Choroid plexus epithelial cell (primary cell): ENCODE measurements around the gene MINK1.
"Not testable (repeated sequence)": the region's sequence is repeated elsewhere in the genome, so short reads cannot be mapped to it uniquely, and the experiment has no call there.

Experiments used
- DNase-seq: peaks from one replicate; pipeline ENCODE4 v3.0.0-alpha.2; 2010; ENCODE audit warnings: low read depth
- H3K4me3 ChIP-seq: 2 replicates; pipeline ENCODE4 v1.5.1; 2011; ENCODE audit warnings: low read depth, mild to moderate bottlenecking, control low read depth, low read length, moderate library complexity
- TF ChIP-seq, protein P1 (sequence below): conservative IDR thresholded peaks from 2 replicates; pipeline ENCODE4 v1.5.1; 2011; ENCODE audit warnings: low read depth, mild to moderate bottlenecking, control low read depth, inconsistent platforms, low read length, moderate library complexity

The MINK1 gene

DNA sequence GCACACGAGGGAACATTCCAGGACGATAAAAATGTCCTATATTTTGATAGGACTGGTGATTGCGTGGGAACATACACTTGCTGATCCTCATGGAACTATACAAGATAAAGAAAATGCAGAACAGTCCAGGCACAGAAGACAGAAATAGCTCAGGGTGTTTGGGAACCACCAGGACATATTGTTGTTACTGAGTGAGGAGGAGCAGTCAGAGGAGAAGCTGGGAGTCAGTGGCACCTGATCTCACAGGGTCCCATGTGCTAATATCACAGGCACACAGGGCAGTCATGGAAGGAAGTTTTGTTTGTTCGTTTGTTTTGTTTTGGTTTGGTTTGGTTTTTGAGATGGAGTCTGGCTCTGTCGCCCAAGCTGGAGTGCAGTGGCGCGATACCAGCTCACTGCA is 20.4 kb upstream of the MINK1 start:
- DNase-seq, result no peak
- TF ChIP-seq, protein P1, sequence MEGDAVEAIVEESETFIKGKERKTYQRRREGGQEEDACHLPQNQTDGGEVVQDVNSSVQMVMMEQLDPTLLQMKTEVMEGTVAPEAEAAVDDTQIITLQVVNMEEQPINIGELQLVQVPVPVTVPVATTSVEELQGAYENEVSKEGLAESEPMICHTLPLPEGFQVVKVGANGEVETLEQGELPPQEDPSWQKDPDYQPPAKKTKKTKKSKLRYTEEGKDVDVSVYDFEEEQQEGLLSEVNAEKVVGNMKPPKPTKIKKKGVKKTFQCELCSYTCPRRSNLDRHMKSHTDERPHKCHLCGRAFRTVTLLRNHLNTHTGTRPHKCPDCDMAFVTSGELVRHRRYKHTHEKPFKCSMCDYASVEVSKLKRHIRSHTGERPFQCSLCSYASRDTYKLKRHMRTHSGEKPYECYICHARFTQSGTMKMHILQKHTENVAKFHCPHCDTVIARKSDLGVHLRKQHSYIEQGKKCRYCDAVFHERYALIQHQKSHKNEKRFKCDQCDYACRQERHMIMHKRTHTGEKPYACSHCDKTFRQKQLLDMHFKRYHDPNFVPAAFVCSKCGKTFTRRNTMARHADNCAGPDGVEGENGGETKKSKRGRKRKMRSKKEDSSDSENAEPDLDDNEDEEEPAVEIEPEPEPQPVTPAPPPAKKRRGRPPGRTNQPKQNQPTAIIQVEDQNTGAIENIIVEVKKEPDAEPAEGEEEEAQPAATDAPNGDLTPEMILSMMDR, result no peak

DNA sequence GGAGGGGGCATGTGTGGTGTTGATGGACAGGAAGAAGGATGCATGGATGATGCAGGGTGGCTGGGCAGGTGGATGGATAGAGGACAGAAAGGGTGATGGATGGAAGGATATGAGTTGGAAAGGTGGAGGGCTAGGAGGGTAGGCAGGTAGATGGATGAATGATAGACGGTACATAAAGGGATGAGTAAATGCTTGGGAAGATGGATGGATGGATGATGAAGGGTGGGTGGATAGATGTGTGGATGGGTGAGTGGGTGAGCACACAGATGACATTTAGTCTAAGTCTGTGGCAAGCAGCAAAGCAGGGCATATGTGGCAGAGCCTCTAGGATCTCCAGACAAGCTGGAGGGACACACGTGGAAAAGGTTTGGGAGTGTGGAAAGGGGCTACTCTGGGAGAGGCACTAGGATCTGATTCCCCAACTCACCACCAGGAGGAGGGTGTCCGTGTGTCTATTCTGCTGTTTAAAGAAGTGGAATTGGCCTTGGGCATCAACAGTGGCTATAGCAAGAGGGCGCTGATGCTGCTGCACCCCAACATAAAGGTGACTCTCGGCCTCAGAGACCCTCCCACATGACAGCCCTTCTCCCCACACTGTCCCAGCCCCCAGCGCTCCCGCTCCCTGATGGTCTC is 18.0 kb upstream of the MINK1 start:
- H3K4me3 ChIP-seq, result no peak overlapping the region
- TF ChIP-seq, protein P1, result peak; percentile 71
- peak; percentile 52 for DNase-seq

More for the DNA sequence above, 20.4 kb upstream of the MINK1 start:
- H3K4me3 ChIP-seq, result no peak overlapping the region

DNA sequence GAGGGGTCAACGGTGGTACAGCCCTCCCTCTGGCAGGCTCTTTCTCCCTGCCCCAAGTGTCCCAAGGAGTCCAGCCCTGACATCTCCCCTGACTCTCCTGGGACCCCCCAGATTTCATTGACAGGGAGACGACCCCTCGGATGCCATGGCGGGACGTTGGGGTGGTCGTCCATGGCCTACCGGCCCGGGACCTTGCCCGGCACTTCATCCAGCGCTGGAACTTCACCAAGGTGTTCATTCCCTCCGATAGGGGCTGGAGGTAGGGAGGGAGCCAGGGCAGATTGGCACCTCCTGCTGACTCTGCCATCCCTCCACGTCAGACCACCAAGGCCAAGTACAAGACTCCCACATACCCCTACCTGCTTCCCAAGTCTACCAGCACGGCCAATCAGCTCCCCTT is 16.3 kb upstream of the MINK1 start:
- no peak for DNase-seq
- no peak overlapping the region for H3K4me3 ChIP-seq
- TF ChIP-seq, protein P1, result no peak

DNA sequence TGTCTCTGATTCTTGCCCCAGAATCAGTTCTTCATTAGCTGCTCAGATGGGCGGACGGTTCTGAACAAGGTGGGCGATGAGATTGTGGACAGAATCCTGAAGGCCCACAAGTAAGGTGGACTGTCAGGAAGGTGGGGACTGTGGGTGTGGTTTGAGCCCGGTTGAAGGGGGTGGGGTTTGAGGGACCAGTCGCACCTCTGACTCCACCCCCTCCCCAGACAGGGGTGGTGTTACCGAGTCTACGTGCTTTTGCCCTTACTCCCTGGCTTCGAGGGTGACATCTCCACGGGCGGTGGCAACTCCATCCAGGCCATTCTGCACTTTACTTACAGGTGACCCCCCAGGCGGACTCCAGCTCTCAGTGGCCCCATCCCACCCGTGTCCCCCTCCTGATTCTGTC is 14.9 kb upstream of the MINK1 start:
- TF ChIP-seq, protein P1, result no peak
- no peak overlapping the region for H3K4me3 ChIP-seq
- no peak for DNase-seq

DNA sequence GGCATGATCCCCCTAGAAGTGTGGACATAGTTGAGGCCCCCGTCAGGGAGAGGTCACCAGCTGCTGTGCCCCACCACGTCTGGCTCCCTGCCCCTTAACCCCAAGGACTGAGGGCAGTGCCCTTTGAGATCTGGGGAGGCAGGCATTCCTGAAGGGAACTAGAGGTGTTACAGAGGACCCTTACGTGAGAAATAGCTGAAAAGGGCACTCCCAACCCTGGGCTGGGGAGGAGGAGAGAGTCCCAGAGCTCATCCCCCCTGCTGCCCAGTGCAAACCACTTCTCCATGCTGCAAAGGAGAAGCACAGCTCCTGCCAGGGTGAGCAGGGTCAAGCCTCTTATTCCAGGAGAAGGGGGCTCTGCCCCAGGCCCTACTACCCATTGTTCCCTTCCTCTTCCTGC is 10.3 kb upstream of the MINK1 start:
- TF ChIP-seq, protein P1, result no peak
- no peak for DNase-seq
- no peak overlapping the region for H3K4me3 ChIP-seq

DNA sequence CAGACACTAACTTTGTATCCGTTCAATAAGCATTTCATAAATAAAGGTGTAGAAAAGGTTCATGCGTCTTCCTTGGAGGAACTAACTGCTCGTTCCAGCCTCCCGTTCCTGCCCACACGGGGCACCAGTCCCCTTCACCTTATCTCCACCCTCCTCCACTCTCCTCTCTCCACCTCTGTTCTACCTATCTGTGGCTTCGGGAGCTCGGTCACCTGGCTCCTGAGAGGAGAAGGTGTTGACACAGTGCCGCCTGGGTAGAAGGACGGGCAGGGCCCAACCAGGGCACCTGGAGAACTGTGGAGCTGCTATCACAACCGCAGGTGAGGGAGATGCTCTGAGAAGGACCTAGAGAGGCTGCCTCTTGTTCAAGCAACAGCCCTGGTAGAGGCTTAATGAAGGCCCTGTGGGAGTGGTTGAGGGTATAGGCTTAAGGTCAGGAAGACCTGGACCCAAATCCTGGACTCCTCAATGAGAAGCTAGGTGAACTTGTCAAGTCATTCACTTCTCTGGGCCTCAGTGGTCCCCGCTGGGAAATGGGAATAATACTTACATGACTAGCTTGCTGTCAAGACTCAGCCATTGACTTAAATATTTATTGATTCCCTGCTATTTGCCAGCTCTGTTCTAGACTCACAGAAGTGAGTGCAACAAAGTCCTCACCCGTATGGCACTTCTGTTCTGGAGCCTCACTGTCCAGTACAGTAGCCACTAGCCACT is 9.6 kb upstream of the MINK1 start:
- TF ChIP-seq, protein P1, result no peak
- no peak for DNase-seq
- no peak overlapping the region for H3K4me3 ChIP-seq

DNA sequence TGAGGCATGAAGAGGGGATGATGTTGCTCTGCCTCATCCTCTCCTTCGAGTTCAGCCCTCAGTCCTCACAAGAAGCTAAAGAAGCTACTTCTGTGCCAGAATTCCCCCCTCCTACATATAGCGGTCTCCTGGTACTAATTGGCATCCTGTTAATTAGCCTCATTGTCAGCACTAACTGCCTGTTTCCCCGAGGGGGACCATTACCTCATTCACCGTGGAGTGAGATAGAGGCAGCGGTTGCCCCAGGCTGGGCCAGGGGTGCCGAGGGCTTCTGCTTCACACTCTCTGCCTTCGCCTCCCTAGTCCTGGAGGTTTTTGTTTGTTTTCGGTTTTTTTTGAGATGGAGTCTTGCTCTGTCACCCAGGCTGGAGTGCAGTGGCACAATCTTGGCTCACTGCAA is 5.7 kb upstream of the MINK1 start:
- H3K4me3 ChIP-seq, result no peak overlapping the region
- DNase-seq, result no peak
- TF ChIP-seq, protein P1, result no peak

DNA sequence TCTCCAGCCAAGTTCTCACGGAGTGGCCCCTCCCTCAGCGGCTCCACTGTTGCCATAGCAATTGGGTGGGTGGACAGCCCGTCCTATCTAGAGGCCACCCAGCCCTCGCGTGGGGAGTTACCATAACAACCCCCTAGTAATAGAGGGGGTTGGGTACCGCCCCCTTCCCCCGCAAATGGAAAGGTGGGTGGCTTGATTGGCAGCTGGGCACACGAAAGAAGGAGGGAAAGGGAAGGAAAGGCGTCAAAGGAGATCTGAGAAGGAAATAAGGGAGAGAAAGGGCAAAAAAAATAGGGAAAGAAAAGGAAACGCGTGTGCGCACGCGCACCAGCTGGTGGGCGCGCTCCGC is 337 bp upstream of the MINK1 start:
- H3K4me3 ChIP-seq, result peak overlapping the region; percentile 91

More for the DNA sequence above, 337 bp upstream of the MINK1 start:
- not testable (repeated sequence) for DNase-seq
